ENCODE results near the gene MEI1. TPM values are rescaled to one million over a fixed set of nuclear protein-coding genes. Genes with fewer than 3 reads are reported as not detected.

MEI1 gene
- total RNA-seq, 1 experiment from 2014 or later, result 0.20 TPM

- Histone ChIP-seq H2BK5ac (ENCODE audit: insufficient read length, low read length) (no peak overlapping the region), H2BK120ac (ENCODE audit: low read depth, low read length, poor library complexity, severe bottlenecking) (no peak overlapping the region), H3K9me3 (ENCODE audit: control insufficient read depth, low read depth, low read length) (no peaks in the 10 kb centered on the region), H4K8ac (replicated peaks; ENCODE audit: insufficient read length, low read depth, low read length) (no peak overlapping the region), H3K9ac (ENCODE audit: extremely low read depth, insufficient read length, low read length) (no peak overlapping the region), H3T11ph (ENCODE audit: low read length) (no peak overlapping the region), H3K4me1 (ENCODE audit: insufficient read depth, low read length) (no peaks in the 10 kb centered on the region), H2AK5ac (ENCODE audit: insufficient read length, low read length) (no peak overlapping the region), H2BK12ac (ENCODE audit: insufficient read length, low read depth, low read length) (no peak overlapping the region), H3K23me2 (ENCODE audit: insufficient read length, low read depth, low read length, poor library complexity, severe bottlenecking) (no peaks in the 10 kb centered on the region), H3K79me1 (ENCODE audit: insufficient read depth, low read depth, low read length, poor library complexity, severe bottlenecking) (no peaks in the 10 kb centered on the region), H3K27ac (ENCODE audit: insufficient read length, low read depth, low read length) (no peak overlapping the region), H4K91ac (ENCODE audit: insufficient read length, low read depth, low read length) (no peak overlapping the region), H3K18ac (ENCODE audit: insufficient read length, low read depth, low read length) (no peak overlapping the region), H3K4me2 (ENCODE audit: insufficient read depth, insufficient read length, low read length) (no peak overlapping the region), H2AFZ (ENCODE audit: low read length) (no peak overlapping the region), H2BK20ac (ENCODE audit: low read depth, low read length, poor library complexity, severe bottlenecking) (no peak overlapping the region), H2BK15ac (ENCODE audit: low read depth, low read length) (no peak overlapping the region), H4K20me1 (ENCODE audit: control insufficient read depth, insufficient read depth, insufficient read length) (no peaks in the 10 kb centered on the region), H4K5ac (ENCODE audit: insufficient read length, low read depth, low read length) (no peak overlapping the region), H3K23ac (ENCODE audit: insufficient read length, low read depth, low read length) (no peak overlapping the region), H3K4ac (ENCODE audit: low read depth, low read length) (no peak overlapping the region), H3K27me3 (ENCODE audit: insufficient read depth, low read length) (no peaks in the 10 kb centered on the region), H3K56ac (ENCODE audit: insufficient read length, low read depth, low read length) (no peak overlapping the region), H3K79me2 (ENCODE audit: insufficient read depth, low read length) (no peaks in the 10 kb centered on the region), H3K14ac (ENCODE audit: insufficient read depth, low read length) (no peak overlapping the region)
- no peak for DNase-seq
- no CpG with 5 or more reads among the region's 9 CpGs for WGBS (ENCODE audit: extremely low coverage, insufficient read length, low lambda C conversion rate)
- H3K9me3 Mint-ChIP-seq, result no peaks in the 10 kb centered on the region
- no peak overlapping the region for H3K4me3 Mint-ChIP-seq
- no peaks in the 10 kb centered on the region for H3K36me3 Mint-ChIP-seq (ENCODE audit: insufficient read depth in 1 of 3, low read depth in 3 of 3)
- H3K27me3 Mint-ChIP-seq (ENCODE audit: low read depth), result peaks cover 12% of the 10 kb centered on the region
- no peaks in the 10 kb centered on the region for H3K4me1 Mint-ChIP-seq
- H3K27ac Mint-ChIP-seq, result no peak overlapping the region
- TF ChIP-seq CTCF (conservative IDR thresholded peaks at IDR 0.05), result no peak
Measured at GRCh38 chr22:41713004-41713403, 13.7 kb downstream of the MEI1 start.

Data from H9 (cell line).